ENCODE measurements around the gene ATM. TPM values are rescaled to one million over a fixed set of nuclear protein-coding genes. Genes with fewer than 3 reads are reported as not detected.
A peak's percentile ranks its signal among the peaks of the same experiment; 100 is the strongest.
"Not testable (repeated sequence)": the region's sequence is repeated elsewhere in the genome, so short reads cannot be mapped to it uniquely, and the experiment has no call there.

Gene ATM
- total and polyA plus RNA-seq, 8 donors = 19.3 to 68.6 (median 44.7) TPM

DNA sequence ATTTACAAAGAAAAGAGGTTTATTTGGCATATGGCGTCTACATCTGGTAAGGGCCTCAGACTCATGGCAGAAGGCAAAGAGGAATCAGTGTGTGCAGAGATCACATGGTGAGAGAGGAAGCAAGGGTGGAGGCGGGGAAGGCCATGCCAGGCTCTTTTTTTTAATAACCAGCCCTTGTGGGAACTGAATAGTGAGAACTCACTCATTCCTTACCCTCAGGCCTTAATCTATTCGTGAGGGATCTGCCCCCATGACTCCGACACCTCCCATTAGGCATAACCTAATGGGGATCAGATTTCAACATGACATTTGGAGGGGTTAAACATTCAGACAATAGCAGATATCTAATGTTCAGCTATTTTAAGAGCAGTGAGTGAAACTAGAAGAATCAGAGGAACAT lies 55.7 kb downstream of the ATM start:
- Histone ChIP-seq H3K36me3 (peaks cover 2 to 25% (median 9%) of the 10 kb centered on the region in 3 donors), H3K4me1 (peaks cover 0 to 13% (median 6%) of the 10 kb centered on the region in 3 donors), H3K27ac (peak overlapping the region in 1 of 4 donors; percentile 34), H3K9me3 (no peaks in the 10 kb centered on the region), H3K4me3 (no peak overlapping the region), H3K27me3 (no peaks in the 10 kb centered on the region)
- DNase-seq = peak in 1 of 6 donors; percentile 1
- ATAC-seq = peak; percentile 38 to 64 (median 57)
- intact Hi-C loops (cut with DNase I) = no loop called here
- TF ChIP-seq, protein P1, sequence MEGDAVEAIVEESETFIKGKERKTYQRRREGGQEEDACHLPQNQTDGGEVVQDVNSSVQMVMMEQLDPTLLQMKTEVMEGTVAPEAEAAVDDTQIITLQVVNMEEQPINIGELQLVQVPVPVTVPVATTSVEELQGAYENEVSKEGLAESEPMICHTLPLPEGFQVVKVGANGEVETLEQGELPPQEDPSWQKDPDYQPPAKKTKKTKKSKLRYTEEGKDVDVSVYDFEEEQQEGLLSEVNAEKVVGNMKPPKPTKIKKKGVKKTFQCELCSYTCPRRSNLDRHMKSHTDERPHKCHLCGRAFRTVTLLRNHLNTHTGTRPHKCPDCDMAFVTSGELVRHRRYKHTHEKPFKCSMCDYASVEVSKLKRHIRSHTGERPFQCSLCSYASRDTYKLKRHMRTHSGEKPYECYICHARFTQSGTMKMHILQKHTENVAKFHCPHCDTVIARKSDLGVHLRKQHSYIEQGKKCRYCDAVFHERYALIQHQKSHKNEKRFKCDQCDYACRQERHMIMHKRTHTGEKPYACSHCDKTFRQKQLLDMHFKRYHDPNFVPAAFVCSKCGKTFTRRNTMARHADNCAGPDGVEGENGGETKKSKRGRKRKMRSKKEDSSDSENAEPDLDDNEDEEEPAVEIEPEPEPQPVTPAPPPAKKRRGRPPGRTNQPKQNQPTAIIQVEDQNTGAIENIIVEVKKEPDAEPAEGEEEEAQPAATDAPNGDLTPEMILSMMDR (IDR thresholded peaks at IDR 0.05) = no peak
- FAIRE-seq = no peak
- WGBS, 2 donors = 48 to 49% methylated on average over 4 of the region's 4 CpGs

DNA sequence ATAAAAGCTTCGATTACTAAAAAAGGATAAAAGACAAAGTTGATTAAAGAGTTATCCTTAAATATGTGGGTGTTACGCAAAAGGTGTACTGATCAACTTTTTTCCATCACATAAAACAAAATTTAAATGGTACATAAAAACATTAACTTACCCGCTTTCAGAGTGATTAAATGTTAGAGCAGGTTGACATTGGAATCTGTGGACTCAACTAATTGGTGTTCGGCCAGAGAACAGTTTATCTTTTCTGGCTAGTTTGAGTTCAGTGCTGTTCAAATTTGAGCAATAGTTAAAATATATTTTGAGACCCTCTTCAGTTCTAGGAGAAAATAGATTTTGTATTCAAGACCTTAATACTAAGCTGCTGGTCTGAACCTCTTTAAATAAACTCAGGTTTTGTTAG lies 56.1 kb downstream of the ATM start:
- no peak for DNase-seq
- no peaks in the 10 kb centered on the region for H3K27me3 ChIP-seq
- ATAC-seq = peak in 3 of 4 donors; percentile 25 to 60 (median 45)
- 28 to 31% methylated on average over 4 of the region's 4 CpGs for WGBS, 2 donors
- intact Hi-C loops (cut with DNase I) = no loop called here
- H3K9me3 ChIP-seq = no peaks in the 10 kb centered on the region
- TF ChIP-seq, protein P1 (IDR thresholded peaks at IDR 0.05) = no peak
- peaks cover 2 to 21% (median 13%) of the 10 kb centered on the region in 3 donors for H3K36me3 ChIP-seq
- H3K4me3 ChIP-seq = no peak overlapping the region
- H3K4me1 ChIP-seq = peaks cover 0 to 13% (median 6%) of the 10 kb centered on the region in 3 donors
- no peak for FAIRE-seq
- peak overlapping the region in 1 of 4 donors; percentile 34 for H3K27ac ChIP-seq

DNA sequence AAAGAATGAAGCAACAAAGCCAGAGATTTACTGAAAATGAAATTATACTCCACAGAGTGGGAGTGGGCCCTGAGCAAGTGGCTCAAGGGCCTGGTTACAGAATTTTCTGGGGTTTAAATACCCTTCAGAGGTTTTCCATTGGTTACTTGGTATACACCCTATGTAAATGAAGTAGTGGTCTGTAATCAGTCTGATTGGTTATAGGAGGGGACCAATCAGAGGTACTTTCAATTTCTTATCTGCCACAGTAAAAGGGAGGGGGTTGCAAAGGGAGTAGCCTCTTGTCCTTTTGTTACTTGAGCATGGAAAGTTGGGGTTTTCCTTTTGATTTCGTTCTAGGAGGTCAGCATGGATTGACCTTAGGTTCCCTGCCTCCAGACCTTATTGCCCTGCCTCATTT lies 63.5 kb downstream of the ATM start:
- DNase-seq (no peak), FAIRE-seq (no peak), ATAC-seq (no peak)
- intact Hi-C loops (cut with DNase I) = no loop called here
- no peaks in the 10 kb centered on the region for H3K9me3 ChIP-seq
- H3K27me3 ChIP-seq = no peaks in the 10 kb centered on the region
- H3K4me3 ChIP-seq = no peak overlapping the region
- peaks cover 0 to 41% (median 14%) of the 10 kb centered on the region in 3 donors for H3K36me3 ChIP-seq
- no peak overlapping the region for H3K27ac ChIP-seq
- H3K4me1 ChIP-seq = no peaks in the 10 kb centered on the region
- WGBS, 2 donors = 86 to 90% methylated on average over 1 of the region's 1 CpG
- TF ChIP-seq, protein P1 (IDR thresholded peaks at IDR 0.05) = no peak

DNA sequence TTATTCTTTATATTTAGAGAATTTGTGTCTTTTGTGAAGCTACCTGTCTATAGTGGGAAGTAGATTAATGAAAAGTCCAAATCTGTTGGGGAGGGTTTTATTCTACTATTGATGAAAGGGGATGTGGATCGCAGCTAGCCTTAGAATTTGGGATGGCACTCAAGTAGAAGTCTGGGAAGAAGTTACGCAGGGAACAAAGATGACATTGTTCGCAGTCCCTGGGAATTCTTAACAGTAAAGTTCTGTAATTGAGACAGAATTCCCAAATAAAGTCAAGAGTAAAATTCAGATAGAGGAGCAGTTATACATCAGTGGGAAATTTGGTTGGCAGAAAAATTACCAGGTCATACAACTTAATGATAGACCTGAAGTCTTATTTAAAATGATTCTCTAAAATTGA lies 64.1 kb downstream of the ATM start:
- Histone ChIP-seq H3K9me3 (no peaks in the 10 kb centered on the region), H3K27ac (no peak overlapping the region), H3K27me3 (no peaks in the 10 kb centered on the region), H3K36me3 (peaks cover 0 to 41% (median 14%) of the 10 kb centered on the region in 3 donors), H3K4me3 (no peak overlapping the region), H3K4me1 (no peaks in the 10 kb centered on the region)
- ATAC-seq (no peak), DNase-seq (no peak), FAIRE-seq (no peak)
- TF ChIP-seq, protein P1 (IDR thresholded peaks at IDR 0.05) = no peak
- intact Hi-C loops (cut with DNase I) = no loop called here
- WGBS, 2 donors = 95 to 100% methylated on average over 3 of the region's 3 CpGs

DNA sequence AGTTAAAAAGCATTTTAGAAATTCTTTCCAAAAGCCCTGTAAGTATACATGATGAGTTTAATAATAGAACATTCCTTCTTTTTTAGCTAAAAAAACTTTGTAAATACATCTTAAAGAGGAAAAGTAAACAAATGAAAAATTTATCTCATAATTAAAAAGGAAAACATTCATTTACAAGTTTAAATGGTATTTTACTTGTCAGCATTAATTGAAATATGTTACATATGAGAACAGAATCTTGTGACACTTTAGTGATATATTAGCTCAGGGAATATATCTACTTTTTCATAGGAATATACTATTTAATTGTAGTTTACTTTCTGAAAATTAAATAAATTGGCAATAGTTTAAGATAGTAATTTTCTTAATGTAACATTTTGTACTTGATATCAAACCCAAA lies 66.2 kb downstream of the ATM start:
- FAIRE-seq = peak; percentile 92
- H3K4me3 ChIP-seq; intact Hi-C loops (cut with DNase I); DNase-seq; H3K4me1 ChIP-seq; ATAC-seq; H3K27ac ChIP-seq; H3K9me3 ChIP-seq; H3K27me3 ChIP-seq: not testable (repeated sequence)
- H3K36me3 ChIP-seq = peaks cover 0 to 33% (median 8%) of the 10 kb centered on the region in 3 donors

Data from pancreas (tissue), 10 donors.